Measurements from ENCODE around the gene AATF.

AATF gene, protein sequence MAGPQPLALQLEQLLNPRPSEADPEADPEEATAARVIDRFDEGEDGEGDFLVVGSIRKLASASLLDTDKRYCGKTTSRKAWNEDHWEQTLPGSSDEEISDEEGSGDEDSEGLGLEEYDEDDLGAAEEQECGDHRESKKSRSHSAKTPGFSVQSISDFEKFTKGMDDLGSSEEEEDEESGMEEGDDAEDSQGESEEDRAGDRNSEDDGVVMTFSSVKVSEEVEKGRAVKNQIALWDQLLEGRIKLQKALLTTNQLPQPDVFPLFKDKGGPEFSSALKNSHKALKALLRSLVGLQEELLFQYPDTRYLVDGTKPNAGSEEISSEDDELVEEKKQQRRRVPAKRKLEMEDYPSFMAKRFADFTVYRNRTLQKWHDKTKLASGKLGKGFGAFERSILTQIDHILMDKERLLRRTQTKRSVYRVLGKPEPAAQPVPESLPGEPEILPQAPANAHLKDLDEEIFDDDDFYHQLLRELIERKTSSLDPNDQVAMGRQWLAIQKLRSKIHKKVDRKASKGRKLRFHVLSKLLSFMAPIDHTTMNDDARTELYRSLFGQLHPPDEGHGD

DNA sequence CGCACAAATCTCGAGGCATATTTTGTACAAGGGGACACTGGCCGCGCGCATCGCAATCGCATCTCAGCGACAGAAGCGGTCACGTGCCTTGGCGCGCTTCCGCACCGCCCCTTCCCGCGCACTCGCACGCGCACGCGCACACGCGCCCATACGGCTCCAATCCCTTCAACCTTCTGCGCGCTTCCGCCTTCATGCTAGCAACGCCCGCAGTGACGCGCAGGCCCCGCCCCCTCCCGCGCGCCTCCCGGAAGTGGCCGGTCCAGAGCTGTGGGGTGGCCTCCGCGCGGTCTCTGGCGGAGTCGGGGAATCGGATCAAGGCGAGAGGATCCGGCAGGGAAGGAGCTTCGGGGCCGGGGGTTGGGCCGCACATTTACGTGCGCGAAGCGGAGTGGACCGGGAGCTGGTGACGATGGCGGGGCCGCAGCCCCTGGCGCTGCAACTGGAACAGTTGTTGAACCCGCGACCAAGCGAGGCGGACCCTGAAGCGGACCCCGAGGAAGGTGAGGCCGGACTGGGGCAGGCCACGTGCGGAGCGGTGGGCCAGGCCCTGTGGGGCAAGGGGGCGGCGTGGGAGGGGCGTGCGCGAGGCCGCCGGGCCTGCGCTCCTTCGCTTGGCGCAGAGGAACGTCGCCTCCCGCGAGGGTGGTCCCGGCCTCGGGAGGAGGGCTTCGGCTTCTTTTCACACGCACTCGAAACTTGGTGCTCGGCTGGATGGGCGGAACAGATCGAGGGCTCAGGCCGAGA is at the start of gene AATF:
Gene AATF, plus strand, starts transcription at position 238 of the 744 bp plus-strand sequence. Its CDS starts 172 bp downstream, at position 410.
- TF ChIP-seq, protein P1, sequence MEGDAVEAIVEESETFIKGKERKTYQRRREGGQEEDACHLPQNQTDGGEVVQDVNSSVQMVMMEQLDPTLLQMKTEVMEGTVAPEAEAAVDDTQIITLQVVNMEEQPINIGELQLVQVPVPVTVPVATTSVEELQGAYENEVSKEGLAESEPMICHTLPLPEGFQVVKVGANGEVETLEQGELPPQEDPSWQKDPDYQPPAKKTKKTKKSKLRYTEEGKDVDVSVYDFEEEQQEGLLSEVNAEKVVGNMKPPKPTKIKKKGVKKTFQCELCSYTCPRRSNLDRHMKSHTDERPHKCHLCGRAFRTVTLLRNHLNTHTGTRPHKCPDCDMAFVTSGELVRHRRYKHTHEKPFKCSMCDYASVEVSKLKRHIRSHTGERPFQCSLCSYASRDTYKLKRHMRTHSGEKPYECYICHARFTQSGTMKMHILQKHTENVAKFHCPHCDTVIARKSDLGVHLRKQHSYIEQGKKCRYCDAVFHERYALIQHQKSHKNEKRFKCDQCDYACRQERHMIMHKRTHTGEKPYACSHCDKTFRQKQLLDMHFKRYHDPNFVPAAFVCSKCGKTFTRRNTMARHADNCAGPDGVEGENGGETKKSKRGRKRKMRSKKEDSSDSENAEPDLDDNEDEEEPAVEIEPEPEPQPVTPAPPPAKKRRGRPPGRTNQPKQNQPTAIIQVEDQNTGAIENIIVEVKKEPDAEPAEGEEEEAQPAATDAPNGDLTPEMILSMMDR (IDR thresholded peaks at IDR 0.05; ENCODE audit: insufficient read depth, low read length, missing control alignments): no peak
- ChIA-PET CTCF (interaction anchor here (1.0 to 1.7 kb wide), 8 partner anchors 12 to 347 kb away, joined by 3 to 5 read pairs (median 4); partner anchors contain the start of gene LHX1), POLR2A (interaction anchor here (0.7 to 1.1 kb wide), 4 partner anchors 15 to 263 kb away, joined by 3 read pairs; no protein-coding TSS in a partner anchor)
- peak; percentile 56 for DNase-seq (ENCODE audit: low read depth, low spot score)
- peak within 1 kb of the TSS; percentile 90 for H3K4me3 ChIP-seq (ENCODE audit: low read depth, low read length)

DNA sequence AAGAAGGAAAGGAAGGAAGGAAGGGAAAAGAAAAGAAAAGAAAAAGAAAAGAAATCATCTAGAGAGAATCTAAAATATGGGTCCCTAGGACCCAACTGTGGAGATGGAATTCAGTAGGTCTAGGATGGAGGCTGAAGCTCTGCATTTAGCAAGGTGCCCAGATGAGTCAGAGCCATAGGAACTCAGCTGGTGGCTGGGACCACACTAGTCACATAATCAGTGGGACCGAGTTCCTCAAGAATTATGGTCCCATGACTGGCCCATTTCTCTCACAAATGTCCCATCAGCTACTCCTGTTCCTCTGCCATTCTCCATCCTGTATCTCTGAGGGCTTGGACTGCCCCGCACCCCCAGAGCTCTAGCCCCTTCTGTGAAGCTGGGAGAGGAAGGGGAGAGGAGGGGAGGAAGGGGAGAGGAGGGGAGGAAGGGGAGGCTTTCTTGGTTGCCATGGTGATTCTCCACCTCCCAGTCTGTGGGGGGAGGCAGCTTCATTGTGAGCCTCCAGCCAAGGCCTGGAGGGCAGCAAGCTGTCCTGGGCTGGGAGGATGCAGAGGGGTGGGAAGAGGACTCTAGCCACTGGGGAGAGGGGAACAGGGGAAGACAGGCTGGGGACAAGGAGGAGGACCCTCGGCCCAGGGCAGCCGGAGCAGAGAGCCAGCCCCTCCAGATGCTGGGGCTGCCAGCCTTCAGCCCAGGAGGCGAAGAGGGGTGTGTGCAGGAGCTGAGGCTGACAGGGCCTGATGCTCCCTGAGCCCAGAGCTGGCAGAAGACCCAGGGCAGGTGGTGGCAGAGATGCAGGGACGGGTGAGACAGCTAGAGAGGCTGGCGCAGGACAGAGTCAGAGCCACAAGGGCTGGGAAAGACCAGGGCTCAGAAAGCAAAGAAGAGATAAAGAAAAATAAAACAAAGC is 49.2 kb upstream of the AATF start:
- TF ChIP-seq, protein P1 (IDR thresholded peaks at IDR 0.05; ENCODE audit: insufficient read depth, low read length, missing control alignments): no peak
- ChIA-PET CTCF (interaction anchor here (1.1 kb wide), 1 partner anchor 13 kb away, joined by 3 read pairs; no protein-coding TSS in a partner anchor), POLR2A (no interaction called here)
- no peak overlapping the region for H3K4me3 ChIP-seq (ENCODE audit: low read depth, low read length)
- DNase-seq (ENCODE audit: low read depth, low spot score): no peak

DNA sequence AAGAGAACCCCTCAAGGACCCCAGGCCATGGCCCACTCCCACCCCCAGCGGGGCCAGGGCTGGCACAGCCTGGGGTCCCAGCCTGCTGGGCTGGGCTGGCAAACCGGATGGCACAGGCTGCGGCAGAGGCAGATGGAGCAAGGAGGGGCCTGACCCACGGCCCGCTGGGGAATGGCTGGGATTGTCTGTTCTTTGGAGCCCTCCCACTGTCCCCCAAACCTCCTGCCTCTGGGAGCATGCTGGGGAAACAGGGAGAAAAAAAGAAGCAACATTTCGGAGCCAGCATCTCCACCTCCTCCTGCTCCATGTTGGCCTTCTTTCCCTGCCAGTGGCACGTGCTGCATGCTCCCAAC is 48.6 kb upstream of the AATF start:
- DNase-seq (ENCODE audit: low read depth, low spot score): no peak
- CTCF ChIA-PET: no interaction called here
- TF ChIP-seq, protein P1 (IDR thresholded peaks at IDR 0.05; ENCODE audit: insufficient read depth, low read length, missing control alignments): no peak
- POLR2A ChIA-PET: no interaction called here
- H3K4me3 ChIP-seq (ENCODE audit: low read depth, low read length): no peak overlapping the region

DNA sequence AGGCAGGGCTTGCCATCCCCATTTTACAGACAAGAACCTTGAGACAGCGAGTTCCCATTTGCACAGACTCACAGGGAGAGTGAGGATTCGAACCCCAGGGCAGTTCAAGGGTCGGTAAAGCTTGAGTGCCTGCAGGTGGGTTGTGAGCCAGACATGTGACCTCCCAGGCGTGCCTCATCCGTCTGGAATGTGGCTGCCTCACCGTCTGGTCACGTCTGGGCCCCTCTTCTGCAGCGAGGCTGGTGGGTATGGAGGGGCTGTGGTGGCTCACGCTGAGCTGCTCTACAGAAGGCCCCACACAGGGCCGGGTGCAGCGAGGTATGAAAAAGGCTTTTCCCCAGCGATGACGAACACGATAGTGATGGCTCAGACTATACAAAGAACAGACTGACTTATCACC is 47.2 kb upstream of the AATF start:
- CTCF ChIA-PET: interaction anchor here (2.0 kb wide), 1 partner anchor 146 kb away, joined by 5 read pairs; no protein-coding TSS in a partner anchor
- DNase-seq (ENCODE audit: low read depth, low spot score): no peak
- POLR2A ChIA-PET: no interaction called here
- no peak overlapping the region for H3K4me3 ChIP-seq (ENCODE audit: low read depth, low read length)
- TF ChIP-seq, protein P1 (IDR thresholded peaks at IDR 0.05; ENCODE audit: insufficient read depth, low read length, missing control alignments): no peak

DNA sequence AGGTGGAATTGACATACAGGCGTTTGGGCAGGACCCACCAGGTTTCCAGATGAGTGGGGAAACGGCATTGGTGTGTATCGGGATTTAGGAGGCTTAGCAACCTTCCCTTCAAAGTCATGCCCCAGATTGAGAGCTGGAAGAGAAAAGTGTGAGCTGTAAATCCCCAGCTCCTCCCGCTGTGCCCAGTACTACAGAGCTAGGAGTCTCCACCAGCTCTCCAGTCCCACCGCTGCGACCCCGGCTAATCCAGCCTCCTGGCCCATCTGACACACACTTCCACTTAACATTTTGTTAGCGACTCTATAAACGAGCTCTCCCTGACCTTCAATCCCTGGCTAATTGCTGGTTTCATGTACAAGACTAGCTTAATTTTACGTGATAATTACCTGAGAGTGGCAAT is 41.3 kb upstream of the AATF start:
- H3K4me3 ChIP-seq (ENCODE audit: low read depth, low read length): no peak overlapping the region
- DNase-seq (ENCODE audit: low read depth, low spot score): no peak
- ChIA-PET POLR2A (no interaction called here), CTCF (no interaction called here)
- TF ChIP-seq, protein P1 (IDR thresholded peaks at IDR 0.05; ENCODE audit: insufficient read depth, low read length, missing control alignments): no peak

Measured in AG04449 (cell line).